MM.1S (cell line): Measurements from ENCODE around the gene IMMP2L.

ENCODE experiments used
- EZH2phosphoT487 ChIP-seq: fragments of 300-600 bp; sonication (generic); IDR thresholded peaks from 2 replicates; pipeline ENCODE4 v1.6.1; 2018; ENCODE audit warnings: antibody characterized with exemption, low read length
- TF ChIP-seq, protein P1 (sequence below): fragments of 300-600 bp; sonication (generic); IDR thresholded peaks from 2 replicates; pipeline ENCODE4 v1.5.1; 2016; ENCODE audit warnings: antibody characterized with exemption, low read length, mixed read lengths

DNA sequence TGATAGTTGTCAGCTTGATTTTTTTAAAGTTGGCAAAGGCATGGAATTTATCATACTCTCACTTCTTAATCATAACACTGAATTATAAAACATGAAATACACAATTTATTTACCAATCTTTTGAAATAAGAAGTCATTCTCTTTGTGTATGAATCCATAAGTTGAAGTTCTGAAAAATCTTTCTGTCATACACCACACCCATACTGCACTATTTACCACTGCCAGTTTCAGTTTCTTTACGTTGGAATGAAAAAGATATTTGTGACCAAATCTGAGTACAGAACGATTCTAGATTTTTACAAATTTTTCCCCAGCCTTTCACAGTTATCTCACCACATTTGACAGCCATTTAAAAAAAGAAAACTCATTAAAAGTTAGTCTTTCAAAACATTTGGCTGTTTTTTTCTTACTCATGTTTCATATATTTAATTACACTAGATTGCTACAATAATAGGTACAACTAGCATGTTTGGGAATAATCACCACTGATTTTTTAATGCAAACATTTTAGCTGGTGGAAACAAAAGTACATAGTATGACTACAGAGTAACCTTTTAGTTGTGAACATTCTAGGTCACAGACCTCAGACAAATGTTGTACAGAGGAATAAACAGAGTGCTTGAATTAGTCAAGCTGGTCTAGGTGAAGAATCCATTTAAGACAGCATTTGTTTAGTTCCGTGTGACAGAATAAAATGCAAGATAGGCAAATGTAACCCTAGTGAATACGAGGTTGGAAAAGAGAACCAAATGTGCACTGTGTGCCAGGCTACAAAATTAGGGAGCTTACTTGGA lies 656.3 kb downstream of the IMMP2L start:
- TF ChIP-seq EZH2phosphoT487, result no peak
- TF ChIP-seq, protein P1, sequence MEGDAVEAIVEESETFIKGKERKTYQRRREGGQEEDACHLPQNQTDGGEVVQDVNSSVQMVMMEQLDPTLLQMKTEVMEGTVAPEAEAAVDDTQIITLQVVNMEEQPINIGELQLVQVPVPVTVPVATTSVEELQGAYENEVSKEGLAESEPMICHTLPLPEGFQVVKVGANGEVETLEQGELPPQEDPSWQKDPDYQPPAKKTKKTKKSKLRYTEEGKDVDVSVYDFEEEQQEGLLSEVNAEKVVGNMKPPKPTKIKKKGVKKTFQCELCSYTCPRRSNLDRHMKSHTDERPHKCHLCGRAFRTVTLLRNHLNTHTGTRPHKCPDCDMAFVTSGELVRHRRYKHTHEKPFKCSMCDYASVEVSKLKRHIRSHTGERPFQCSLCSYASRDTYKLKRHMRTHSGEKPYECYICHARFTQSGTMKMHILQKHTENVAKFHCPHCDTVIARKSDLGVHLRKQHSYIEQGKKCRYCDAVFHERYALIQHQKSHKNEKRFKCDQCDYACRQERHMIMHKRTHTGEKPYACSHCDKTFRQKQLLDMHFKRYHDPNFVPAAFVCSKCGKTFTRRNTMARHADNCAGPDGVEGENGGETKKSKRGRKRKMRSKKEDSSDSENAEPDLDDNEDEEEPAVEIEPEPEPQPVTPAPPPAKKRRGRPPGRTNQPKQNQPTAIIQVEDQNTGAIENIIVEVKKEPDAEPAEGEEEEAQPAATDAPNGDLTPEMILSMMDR, result no peak
